Retinal pigment epithelial cell (primary cell): ENCODE measurements around the gene PLXNA2.
A peak's percentile ranks its signal among the peaks of the same experiment; 100 is the strongest.

Source experiments
- DNase-seq: peaks from one replicate; pipeline ENCODE4 v3.0.0-alpha.2; 2010; ENCODE audit warnings: low read depth
- H3K4me3 ChIP-seq: 2 replicates; pipeline ENCODE4 v1.5.1; 2011; ENCODE audit warnings: mild to moderate bottlenecking, low read length, control low read depth, moderate library complexity
- CTCF ChIP-seq: conservative IDR thresholded peaks from 2 replicates; pipeline ENCODE4 v1.5.1; 2011; ENCODE audit warnings: low read depth, low read length, control low read depth, inconsistent platforms

The PLXNA2 gene

GRCh38 chr1:208038303-208038702, 205.9 kb downstream of the PLXNA2 start:
- no peak overlapping the region for H3K4me3 ChIP-seq
- DNase-seq: no peak
- no peak for TF ChIP-seq CTCF

GRCh38 chr1:208036918-208037766, 207.0 kb downstream of the PLXNA2 start:
- DNase-seq: no peak
- no peak for TF ChIP-seq CTCF
- H3K4me3 ChIP-seq: no peak overlapping the region

- peak; percentile 54 for TF ChIP-seq CTCF
- no peak for DNase-seq
Measured at GRCh38 chr1:208036106-208036808, 207.9 kb downstream of the PLXNA2 start.

GRCh38 chr1:208034135-208034534, 210.0 kb downstream of the PLXNA2 start:
- no peak overlapping the region for H3K4me3 ChIP-seq
- no peak for TF ChIP-seq CTCF
- no peak for DNase-seq

More at GRCh38 chr1:208036106-208036808, 207.9 kb downstream of the PLXNA2 start:
- no peak overlapping the region for H3K4me3 ChIP-seq

GRCh38 chr1:208033236-208033635, 210.9 kb downstream of the PLXNA2 start:
- H3K4me3 ChIP-seq: no peak overlapping the region
- no peak for TF ChIP-seq CTCF
- DNase-seq: no peak

GRCh38 chr1:208031932-208032320, 212.3 kb downstream of the PLXNA2 start:
- no peak for DNase-seq
- TF ChIP-seq CTCF: no peak
- no peak overlapping the region for H3K4me3 ChIP-seq
